GM12878 (cell line): Measurements from ENCODE around the gene MFSD11. TPM values are rescaled to one million over a fixed set of nuclear protein-coding genes. Genes with fewer than 3 reads are reported as not detected.

Experiments used
- BACH1 ChIP-seq: fragments of 450-650 bp; IDR thresholded peaks from 2 replicates; pipeline ENCODE4 v1.6.1; 2017; ENCODE audit warnings: mild to moderate bottlenecking, borderline replicate concordance
- BHLHE40 ChIP-seq, 2 experiments: fragments of 450-650 bp in 1 of 2; IDR thresholded peaks; 2 replicates each; pipeline ENCODE4 v1.6.1; 2011 to 2017; ENCODE audit warnings: low read depth in 2 of 2, borderline replicate concordance in 1 of 2, improper control_type of control experiment in 1 of 2, low read length in 1 of 2, mild to moderate bottlenecking in 1 of 2
- BMI1 ChIP-seq: fragments of 450-650 bp; IDR thresholded peaks from 2 replicates; pipeline ENCODE4 v1.6.1; 2016; ENCODE audit warnings: mild to moderate bottlenecking, moderate library complexity, borderline replicate concordance
- CEBPZ ChIP-seq: fragments of 150-350 bp; IDR thresholded peaks from 2 replicates; pipeline ENCODE4 v1.6.1; 2016; ENCODE audit warnings: low read depth, low read length
- CHD1 ChIP-seq: IDR thresholded peaks from 2 replicates; pipeline ENCODE4 v1.6.1; 2012; ENCODE audit warnings: low read depth, low read length, improper control_type of control experiment
- CTCF ChIP-seq, 3 experiments: IDR thresholded peaks in 2 of 3; conservative IDR thresholded peaks in 1 of 3; 2 replicates each; pipeline ENCODE4 v1.5.1; 2011; ENCODE audit warnings: low read depth in 3 of 3, low read length in 3 of 3, mild to moderate bottlenecking in 3 of 3, control low read depth in 2 of 3, moderate library complexity in 2 of 3, inconsistent platforms in 1 of 3, mixed read lengths in 1 of 3; ENCODE audit not compliant: control insufficient read depth in 2 of 3, insufficient read depth in 1 of 3; ENCODE audit errors: extremely low read depth in 1 of 3
- MYC ChIP-seq: IDR thresholded peaks from 2 replicates; pipeline ENCODE4 v1.6.1; 2011; ENCODE audit warnings: mild to moderate bottlenecking, low read length, moderate library complexity, inconsistent platforms; ENCODE audit not compliant: insufficient read depth, insufficient replicate concordance, insufficient read length, severe bottlenecking
- NR2F1 ChIP-seq: fragments of 450-650 bp; conservative IDR thresholded peaks from 2 replicates; pipeline ENCODE4 v1.6.1; 2017; ENCODE audit warnings: mild to moderate bottlenecking
- PKNOX1 ChIP-seq: fragments of 450-650 bp; IDR thresholded peaks from 2 replicates; pipeline ENCODE4 v1.6.1; 2016; ENCODE audit warnings: mild to moderate bottlenecking
- POLR2AphosphoS5 ChIP-seq: IDR thresholded peaks from 2 replicates; pipeline ENCODE4 v1.6.1; 2011; ENCODE audit warnings: mild to moderate bottlenecking, low read length, inconsistent platforms
- RBBP5 ChIP-seq: fragments of 200-600 bp; sonication (generic); conservative IDR thresholded peaks from 2 replicates; pipeline ENCODE4 v1.6.1; 2016
- SUZ12 ChIP-seq: fragments of 200-600 bp; sonication (generic); IDR thresholded peaks from one replicate; pipeline ENCODE4 v1.6.1; 2018; ENCODE audit warnings: antibody characterized with exemption, mild to moderate bottlenecking; ENCODE audit not compliant: unreplicated experiment
- USF1 ChIP-seq: IDR thresholded peaks from 2 replicates; pipeline ENCODE4 v1.6.1; 2011; ENCODE audit warnings: borderline replicate concordance, low read depth, mild to moderate bottlenecking, moderate library complexity, mixed read lengths, low read length; ENCODE audit not compliant: insufficient read depth; ENCODE audit errors: extremely low read length
- WRNIP1 ChIP-seq: IDR thresholded peaks from 2 replicates; pipeline ENCODE4 v1.6.1; 2011; ENCODE audit warnings: low read depth, low read length, improper control_type of control experiment, borderline replicate concordance
- YY1 ChIP-seq: IDR thresholded peaks from 2 replicates; pipeline ENCODE4 v1.6.1; 2011; ENCODE audit warnings: low read depth, mild to moderate bottlenecking, low read length
- ZNF687 ChIP-seq: fragments of 450-650 bp; IDR thresholded peaks from 2 replicates; pipeline ENCODE4 v1.6.1; 2017; ENCODE audit warnings: mild to moderate bottlenecking, moderate library complexity
- polyA plus RNA-seq, 11 experiments: library from polyadenylated mRNA; depleted of rRNA in 4 of 11; unstranded in 6 of 11; stranded (reverse) in 5 of 11; fragments of >200 nt; fragmentation: Nextera tagmentation in 4 of 11; fragmentation: Illumina TruSeq in 1 of 11; extraction: Ambion mirVana in 4 of 11; extraction: Trizol in 1 of 11; gene quantifications; 1 replicate in 1 of 11; 2 replicates in 10 of 11; pipeline versions ENCODE4 v1.2.1 to v1.2.3, GENCODE V29; 2011 to 2016; ENCODE audit warnings: inconsistent platforms in 2 of 11, missing spikeins in 2 of 11, low read depth in 1 of 11
- total RNA-seq, 4 experiments: library from RNA; depleted of rRNA in 3 of 4; stranded (reverse); fragments of >200 nt in 3 of 4; fragmentation: Illumina TruSeq in 1 of 4; extraction: Trizol in 1 of 4; gene quantifications; 2 replicates each; pipeline versions ENCODE4 v1.2.1 to v1.2.3, GENCODE V29; 2013 to 2021

MFSD11 gene
- total and polyA plus RNA-seq, 10 of the 15 experiments (the other 5 are each of a cell fraction or from before 2014, with no cell fraction given) = 11.0 to 19.4 (median 15.5) TPM

- TF ChIP-seq CEBPZ (no peak), ZNF687 (peak; percentile 67; the same call in 1 of the 2 replicates), BMI1 (no peak), CTCF (IDR thresholded peaks at IDR 0.05 in 2 of 3, conservative IDR thresholded peaks at IDR 0.05 in 1 of 3; ENCODE audit: control insufficient read depth in 2 of 3, extremely low read depth in 1 of 3, insufficient read depth in 1 of 3, low read depth in 3 of 3, low read length in 3 of 3) (peak in 1 of 3 experiments; percentile 23; a peak in 1 of 6 replicates), SUZ12 (no peak), RBBP5 (no peak), BACH1 (peak; percentile 96), YY1 (peak; percentile 99), PKNOX1 (no peak), USF1 (peak; percentile 15), MYC (peak; percentile 30), BHLHE40 (IDR thresholded peaks at IDR 0.05; ENCODE audit: borderline replicate concordance in 1 of 2, low read depth in 2 of 2, low read length in 1 of 2) (peak in 1 of 2 experiments; percentile 72; a peak in 2 of 4 replicates), WRNIP1 (no peak), POLR2AphosphoS5 (0 out of 2 replicates have a peak, but pooled peaks have one; percentile 19), NR2F1 (peak; percentile 26), CHD1 (no peak)
These were observed 1.4 kb upstream of the MFSD11 start (continued) for GRCh38 chr17:76736349-76737081.
